GM12864 (cell line): ENCODE measurements around the gene KRT74.
A peak's percentile ranks its signal among the peaks of the same experiment; 100 is the strongest.

Experiments used
- DNase-seq: peaks from one replicate; pipeline ENCODE4 v3.0.0-alpha.2; 2011; ENCODE audit warnings: low read depth
- H3K4me3 ChIP-seq: 2 replicates; pipeline ENCODE4 v1.5.1; 2011; ENCODE audit warnings: mild to moderate bottlenecking, low read depth, low read length, control low read depth
- TF ChIP-seq, protein P1 (sequence below): IDR thresholded peaks from 2 replicates; pipeline ENCODE4 v1.5.1; 2011; ENCODE audit warnings: low read depth, mild to moderate bottlenecking, moderate library complexity, low read length, control low read depth, inconsistent platforms; ENCODE audit errors: missing control alignments

KRT74 gene

DNA sequence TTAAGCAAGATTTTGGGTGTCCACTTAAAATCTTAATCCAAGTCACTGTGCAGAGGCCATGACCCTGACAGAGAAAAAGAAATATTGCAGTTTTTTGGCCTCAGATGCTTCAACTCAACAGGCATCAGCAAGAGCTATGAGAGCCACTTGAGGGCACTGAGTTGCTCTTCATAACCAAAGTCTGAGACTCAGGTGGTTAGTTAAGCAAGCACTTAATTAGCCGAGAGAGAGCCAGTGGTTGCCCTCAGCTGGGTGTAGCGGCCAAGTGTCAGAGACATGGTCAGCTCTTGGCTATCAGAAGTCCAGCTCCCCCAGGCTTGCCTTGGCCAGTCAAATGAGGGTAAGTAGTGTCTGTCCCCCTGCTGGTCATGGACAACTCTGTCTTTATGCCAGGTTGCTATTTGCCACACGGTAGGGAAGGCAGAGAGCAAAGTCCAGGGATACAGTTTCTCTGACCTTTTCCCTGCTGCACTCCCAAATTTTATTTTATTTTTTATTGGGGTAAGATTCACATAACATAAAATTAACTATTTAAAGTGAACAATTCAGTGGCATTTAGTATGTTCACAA is 11.7 kb downstream of the KRT74 start:
- no peak overlapping the region for H3K4me3 ChIP-seq
- no peak for DNase-seq
- TF ChIP-seq, protein P1, sequence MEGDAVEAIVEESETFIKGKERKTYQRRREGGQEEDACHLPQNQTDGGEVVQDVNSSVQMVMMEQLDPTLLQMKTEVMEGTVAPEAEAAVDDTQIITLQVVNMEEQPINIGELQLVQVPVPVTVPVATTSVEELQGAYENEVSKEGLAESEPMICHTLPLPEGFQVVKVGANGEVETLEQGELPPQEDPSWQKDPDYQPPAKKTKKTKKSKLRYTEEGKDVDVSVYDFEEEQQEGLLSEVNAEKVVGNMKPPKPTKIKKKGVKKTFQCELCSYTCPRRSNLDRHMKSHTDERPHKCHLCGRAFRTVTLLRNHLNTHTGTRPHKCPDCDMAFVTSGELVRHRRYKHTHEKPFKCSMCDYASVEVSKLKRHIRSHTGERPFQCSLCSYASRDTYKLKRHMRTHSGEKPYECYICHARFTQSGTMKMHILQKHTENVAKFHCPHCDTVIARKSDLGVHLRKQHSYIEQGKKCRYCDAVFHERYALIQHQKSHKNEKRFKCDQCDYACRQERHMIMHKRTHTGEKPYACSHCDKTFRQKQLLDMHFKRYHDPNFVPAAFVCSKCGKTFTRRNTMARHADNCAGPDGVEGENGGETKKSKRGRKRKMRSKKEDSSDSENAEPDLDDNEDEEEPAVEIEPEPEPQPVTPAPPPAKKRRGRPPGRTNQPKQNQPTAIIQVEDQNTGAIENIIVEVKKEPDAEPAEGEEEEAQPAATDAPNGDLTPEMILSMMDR = peak; percentile 29

DNA sequence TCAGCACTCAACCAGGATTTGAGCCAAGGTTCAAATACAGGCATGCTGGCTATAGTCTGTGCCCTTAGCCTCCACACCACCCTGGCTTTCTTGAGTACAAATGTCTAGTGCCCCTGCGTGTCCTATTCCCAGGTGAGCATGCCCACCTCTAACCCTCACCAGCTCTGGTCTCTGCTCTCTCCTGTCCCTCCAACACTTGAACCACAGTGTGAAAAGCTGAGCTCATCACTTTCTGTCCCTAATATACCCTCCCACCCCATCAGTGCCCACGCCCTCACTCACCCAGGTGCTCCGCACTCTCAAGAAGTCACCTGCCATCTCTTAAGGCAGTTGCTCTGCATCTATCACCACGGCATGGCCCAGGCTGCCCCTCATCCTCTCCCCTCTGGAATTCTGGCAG is 13.7 kb downstream of the KRT74 start:
- no peak for DNase-seq
- TF ChIP-seq, protein P1 = no peak
- H3K4me3 ChIP-seq = no peak overlapping the region

DNA sequence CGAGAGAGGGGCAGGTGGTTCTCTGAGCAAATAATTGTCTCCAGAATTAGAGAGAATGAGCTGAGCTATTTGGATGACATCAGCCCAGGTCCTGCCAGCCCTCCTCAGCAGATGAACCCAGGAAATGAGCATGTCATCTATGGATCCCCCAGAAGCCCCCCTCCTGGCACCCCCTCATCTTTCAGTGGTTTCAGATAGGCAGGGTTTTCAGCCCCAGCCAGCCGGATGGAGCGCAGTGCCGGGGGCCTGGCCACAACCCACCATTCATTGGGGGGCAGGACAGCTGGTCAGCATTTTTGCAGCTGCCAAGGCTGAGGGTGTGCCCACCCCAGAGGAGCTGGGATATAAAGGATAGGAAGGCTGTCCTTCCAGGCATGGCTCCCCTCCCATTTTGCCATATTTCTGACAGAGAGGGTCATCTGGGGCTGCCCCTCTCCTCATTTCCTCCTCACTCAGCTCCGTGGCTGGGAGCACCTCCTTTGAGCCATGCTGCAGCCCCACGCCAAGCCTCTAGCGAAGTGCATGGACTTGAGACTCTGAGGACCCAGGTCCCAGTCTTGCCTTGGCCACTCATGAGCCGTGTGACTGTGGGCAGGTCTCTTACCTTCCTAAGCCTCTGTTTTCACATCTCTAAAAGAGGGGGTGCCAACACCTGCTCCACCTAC is 14.7 kb downstream of the KRT74 start:
- no peak for DNase-seq
- TF ChIP-seq, protein P1 = no peak
- no peak overlapping the region for H3K4me3 ChIP-seq

DNA sequence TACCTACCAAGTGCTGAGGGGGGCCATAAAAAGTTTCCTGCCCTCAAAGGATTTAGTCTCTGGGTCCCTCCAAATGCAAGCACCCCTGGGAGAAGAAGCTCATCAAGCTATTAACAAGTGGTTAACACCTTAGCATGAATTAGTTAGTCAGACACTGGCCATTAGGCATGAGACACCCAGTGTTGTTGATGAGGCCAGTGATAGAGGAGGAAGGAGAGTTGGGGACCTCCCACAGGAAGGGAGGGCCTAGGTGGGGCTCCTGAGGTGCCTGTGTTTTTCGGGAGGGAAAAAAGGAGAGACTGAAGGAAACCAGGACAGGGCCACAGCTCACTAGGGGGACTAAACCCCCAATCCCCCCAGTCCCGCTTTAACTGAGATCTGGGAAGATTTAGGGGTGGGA is 16.2 kb downstream of the KRT74 start:
- TF ChIP-seq, protein P1 = no peak
- no peak overlapping the region for H3K4me3 ChIP-seq
- DNase-seq = no peak

DNA sequence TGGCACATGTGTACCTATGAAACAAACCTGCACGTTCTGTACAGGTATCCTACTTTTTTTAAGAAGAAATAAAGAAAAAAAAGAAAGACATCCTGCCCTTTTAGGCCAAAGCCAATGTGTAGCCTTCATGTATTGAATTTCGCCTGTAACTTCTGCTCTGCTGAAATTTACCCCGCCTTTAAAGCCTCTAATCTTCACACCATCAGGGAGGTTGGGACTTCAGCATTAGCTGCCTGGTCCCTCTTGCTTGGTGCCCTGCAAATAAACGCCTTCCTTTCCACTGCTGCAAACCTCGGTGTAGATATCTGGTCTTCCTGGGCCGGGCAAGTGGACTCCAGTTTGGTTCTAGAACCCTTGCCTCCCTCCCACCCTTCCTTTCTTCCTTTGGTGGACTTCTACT is 18.1 kb downstream of the KRT74 start:
- no peak for DNase-seq
- no peak overlapping the region for H3K4me3 ChIP-seq
- TF ChIP-seq, protein P1 = no peak

DNA sequence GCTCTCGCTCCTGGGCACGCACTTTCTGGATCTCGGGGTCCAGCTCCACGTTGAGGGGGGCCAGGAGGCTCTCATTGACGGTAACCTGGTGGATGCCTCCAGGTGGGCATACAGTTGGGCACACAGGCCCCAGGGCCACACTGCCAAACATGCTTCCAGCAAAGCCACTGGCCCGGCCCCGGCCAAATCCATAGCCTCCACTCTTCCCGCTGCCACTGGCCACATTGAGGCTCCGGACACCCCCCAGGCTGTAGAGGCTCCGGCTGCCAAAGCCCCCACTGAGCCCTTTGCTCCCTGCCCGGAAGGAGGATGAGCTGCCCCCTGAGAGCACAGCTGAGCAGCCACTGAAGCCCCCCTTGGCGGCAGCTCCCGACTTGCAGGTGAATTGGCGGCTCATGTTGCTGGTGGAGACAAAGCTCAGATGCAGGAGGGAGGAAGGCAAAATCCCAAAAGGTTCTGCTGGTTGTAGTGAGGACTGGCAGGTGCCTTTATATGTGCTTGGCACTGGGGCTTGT is 20.9 kb downstream of the KRT74 start, which contains the start of gene KRT71:
KRT71 (minus strand) TSS at position 465 of the 515 bp plus-strand sequence; CDS start at position 397, 68 bp downstream.
- no peak for DNase-seq
- TF ChIP-seq, protein P1 = no peak
- H3K4me3 ChIP-seq = no peak within 1 kb of the TSS
